Tibial nerve (tissue), 4 donors: ENCODE results near the gene AIG1. TPM values are rescaled to one million over a fixed set of nuclear protein-coding genes. Genes with fewer than 3 reads are reported as not detected.

Experiments used
- DNase-seq, 2 donors: peaks; one replicate each; pipeline ENCODE4 v3.0.0-alpha.2; 2019; ENCODE audit warnings: low spot score in 2 of 2
- H3K27ac ChIP-seq, 4 donors: fragments of 200-600 bp; sonication (generic) in 3 of 4; one replicate each; pipeline ENCODE4 v1.5.1; 2017 to 2019; ENCODE audit warnings: mild to moderate bottlenecking in 1 of 4
- H3K27me3 ChIP-seq, 2 donors: fragments of 200-600 bp; sonication (generic) in 1 of 2; one replicate each; pipeline versions ENCODE4 v1.5.1 to v1.6.0; 2017 to 2019
- H3K36me3 ChIP-seq, 3 donors: fragments of 200-600 bp; sonication (generic); one replicate each; pipeline ENCODE4 v1.5.1; 2018 to 2019
- H3K4me1 ChIP-seq, 4 donors: fragments of 200-600 bp; sonication (generic) in 3 of 4; one replicate each; pipeline ENCODE4 v1.5.1; 2017 to 2019
- H3K4me3 ChIP-seq, 4 donors: fragments of 200-600 bp; sonication (generic) in 3 of 4; one replicate each; pipeline ENCODE4 v1.5.1; 2017 to 2019; ENCODE audit warnings: mild to moderate bottlenecking in 1 of 4, moderate library complexity in 1 of 4
- H3K9me3 ChIP-seq, 4 donors: fragments of 200-600 bp; sonication (generic) in 3 of 4; one replicate each; pipeline ENCODE4 v1.5.1; 2017 to 2019
- CTCF ChIP-seq, 5 experiments: fragments of 200-600 bp in 3 of 5; fragments of 450-650 bp in 2 of 5; sonication (generic) in 3 of 5; IDR thresholded peaks; one replicate each; pipeline ENCODE4 v1.5.1; 2016 to 2019; ENCODE audit warnings: antibody characterized with exemption in 5 of 5, mild to moderate bottlenecking in 3 of 5, moderate library complexity in 2 of 5
- EP300 ChIP-seq, 2 donors: sonication (generic); formaldehyde crosslinking; IDR thresholded peaks; one replicate each; pipeline ENCODE4 v1.6.1; 2017; ENCODE audit warnings: antibody characterized with exemption in 2 of 2, mild to moderate bottlenecking in 1 of 2
- POLR2A ChIP-seq, 2 donors: fragments of 450-650 bp; IDR thresholded peaks; one replicate each; pipeline ENCODE4 v1.6.1; 2017; ENCODE audit warnings: antibody characterized with exemption in 2 of 2, mild to moderate bottlenecking in 2 of 2, moderate library complexity in 2 of 2
- WGBS, 2 donors: methylation state at CpG; one replicate each; pipeline ENCODE4 v1.1.5; 2018; 5-methylcytosine and 5-hydroxymethylcytosine counted together
- total RNA-seq, 4 donors: library from RNA; depleted of rRNA; stranded (reverse); fragments of >200 nt; gene quantifications; one replicate each; pipeline ENCODE4 v1.1.0, GENCODE V29; 2016

AIG1 gene
- total RNA-seq, 4 donors from 2014 or later = 18.2 to 23.9 (median 22.2) TPM

- H3K36me3 ChIP-seq = peaks cover 0 to 4% (median 0%) of the 10 kb centered on the region in 3 donors
- no peak for TF ChIP-seq CTCF (IDR thresholded peaks at IDR 0.05)
- no peak for TF ChIP-seq EP300 (IDR thresholded peaks at IDR 0.05)
- no peak for TF ChIP-seq POLR2A (IDR thresholded peaks at IDR 0.05)
- 56 to 62% methylated on average over 8 of the region's 8 CpGs for WGBS, 2 donors
- no peaks in the 10 kb centered on the region for H3K27me3 ChIP-seq
- no peak overlapping the region for H3K4me3 ChIP-seq
- no peak for DNase-seq
- H3K4me1 ChIP-seq = peaks cover 0 to 17% (median 3%) of the 10 kb centered on the region in 4 donors
- H3K27ac ChIP-seq = no peak overlapping the region
- no peaks in the 10 kb centered on the region for H3K9me3 ChIP-seq
These were observed 126.7 kb downstream of the AIG1 start for GRCh38 chr6:143187238-143187923.

- Histone ChIP-seq H3K27ac (no peak overlapping the region), H3K36me3 (peaks cover 0 to 4% (median 0%) of the 10 kb centered on the region in 3 donors), H3K4me1 (peaks cover 0 to 17% (median 3%) of the 10 kb centered on the region in 4 donors), H3K4me3 (no peak overlapping the region), H3K27me3 (no peaks in the 10 kb centered on the region), H3K9me3 (no peaks in the 10 kb centered on the region)
- 94 to 95% methylated on average over 2 of the region's 2 CpGs for WGBS, 2 donors
- no peak for TF ChIP-seq POLR2A (IDR thresholded peaks at IDR 0.05)
- TF ChIP-seq CTCF (IDR thresholded peaks at IDR 0.05) = no peak
- no peak for TF ChIP-seq EP300 (IDR thresholded peaks at IDR 0.05)
- no peak for DNase-seq
These were observed 127.6 kb downstream of the AIG1 start for GRCh38 chr6:143188292-143188691.

- Histone ChIP-seq H3K36me3 (peaks cover 0 to 4% (median 0%) of the 10 kb centered on the region in 3 donors), H3K27me3 (no peaks in the 10 kb centered on the region), H3K4me3 (no peak overlapping the region), H3K4me1 (peaks cover 0 to 17% (median 3%) of the 10 kb centered on the region in 4 donors), H3K9me3 (no peaks in the 10 kb centered on the region), H3K27ac (no peak overlapping the region)
- no peak for DNase-seq
- TF ChIP-seq CTCF (IDR thresholded peaks at IDR 0.05) (no peak), EP300 (IDR thresholded peaks at IDR 0.05) (no peak), POLR2A (IDR thresholded peaks at IDR 0.05) (no peak)
These were observed 130.7 kb downstream of the AIG1 start for GRCh38 chr6:143191361-143191760.

- Histone ChIP-seq H3K4me1 (peaks cover 0 to 13% (median 0%) of the 10 kb centered on the region in 4 donors), H3K27ac (no peak overlapping the region), H3K4me3 (no peak overlapping the region), H3K27me3 (no peaks in the 10 kb centered on the region), H3K9me3 (no peaks in the 10 kb centered on the region), H3K36me3 (peaks cover 0 to 4% (median 0%) of the 10 kb centered on the region in 3 donors)
- TF ChIP-seq EP300 (IDR thresholded peaks at IDR 0.05) = no peak
- DNase-seq = no peak
These were observed 132.1 kb downstream of the AIG1 start for GRCh38 chr6:143192766-143193165.

GRCh38 chr6:143193571-143194094 lies 132.9 kb downstream of the AIG1 start:
- no peak overlapping the region for H3K4me3 ChIP-seq
- H3K27ac ChIP-seq = no peak overlapping the region
- H3K9me3 ChIP-seq = no peaks in the 10 kb centered on the region
- no peak for TF ChIP-seq EP300 (IDR thresholded peaks at IDR 0.05)
- no peak for TF ChIP-seq CTCF (IDR thresholded peaks at IDR 0.05)
- no peak for TF ChIP-seq POLR2A (IDR thresholded peaks at IDR 0.05)
- WGBS, 2 donors = 93 to 98% methylated on average over 1 of the region's 1 CpG
- peaks cover 0 to 8% (median 0%) of the 10 kb centered on the region in 4 donors for H3K4me1 ChIP-seq
- no peak for DNase-seq
- H3K27me3 ChIP-seq = no peaks in the 10 kb centered on the region
- peaks cover 0 to 4% (median 0%) of the 10 kb centered on the region in 3 donors for H3K36me3 ChIP-seq
